H9 (cell line): ENCODE results near the gene TCEAL4. TPM values are rescaled to one million over a fixed set of nuclear protein-coding genes. Genes with fewer than 3 reads are reported as not detected.

Source experiments
- DNase-seq: peaks from one replicate; pipeline ENCODE4 v3.0.0-alpha.2; 2017
- H2AFZ ChIP-seq: one replicate; pipeline ENCODE4 v1.6.1; 2013; ENCODE audit warnings: mild to moderate bottlenecking, low read length, control low read depth, moderate library complexity
- H2AK5ac ChIP-seq: 2 replicates; pipeline ENCODE4 v1.6.1; 2013; ENCODE audit warnings: low read length, control low read depth, mixed read lengths; ENCODE audit not compliant: insufficient read length
- H2BK120ac ChIP-seq: one replicate; pipeline ENCODE4 v1.6.1; 2013; ENCODE audit warnings: low read depth, mild to moderate bottlenecking, low read length, control low read depth, inconsistent platforms; ENCODE audit not compliant: poor library complexity, severe bottlenecking
- H2BK12ac ChIP-seq: 2 replicates; pipeline ENCODE4 v1.6.1; 2013; ENCODE audit warnings: low read length, control low read depth, mixed read lengths, low read depth; ENCODE audit not compliant: insufficient read length
- H2BK15ac ChIP-seq: 2 replicates; pipeline ENCODE4 v1.6.1; 2013; ENCODE audit warnings: low read depth, low read length, control low read depth
- H2BK20ac ChIP-seq: one replicate; pipeline ENCODE4 v1.6.1; 2013; ENCODE audit warnings: low read depth, mild to moderate bottlenecking, low read length, control low read depth, inconsistent platforms; ENCODE audit not compliant: poor library complexity, severe bottlenecking
- H2BK5ac ChIP-seq: 2 replicates; pipeline ENCODE4 v1.6.1; 2013; ENCODE audit warnings: low read length, control low read depth, mixed read lengths; ENCODE audit not compliant: insufficient read length
- H3K14ac ChIP-seq: 2 replicates; pipeline ENCODE4 v1.6.1; 2013; ENCODE audit warnings: low read length, control low read depth; ENCODE audit not compliant: insufficient read depth
- H3K18ac ChIP-seq: 2 replicates; pipeline ENCODE4 v1.6.1; 2013; ENCODE audit warnings: low read depth, mild to moderate bottlenecking, mixed read lengths, low read length, control low read depth; ENCODE audit not compliant: insufficient read length
- H3K23ac ChIP-seq: 2 replicates; pipeline ENCODE4 v1.6.1; 2013; ENCODE audit warnings: low read length, control low read depth, mixed read lengths, low read depth; ENCODE audit not compliant: insufficient read length
- H3K23me2 ChIP-seq: 2 replicates; pipeline ENCODE4 v1.6.1; 2013; ENCODE audit warnings: low read depth, mild to moderate bottlenecking, mixed read lengths, low read length, control low read depth; ENCODE audit not compliant: insufficient read length, poor library complexity, severe bottlenecking
- H3K27ac ChIP-seq: 2 replicates; pipeline ENCODE4 v1.5.1; 2013; ENCODE audit warnings: low read length, control low read depth, mixed read lengths, low read depth; ENCODE audit not compliant: insufficient read length
- H3K27me3 ChIP-seq: 2 replicates; pipeline ENCODE4 v1.6.1; 2013; ENCODE audit warnings: low read length, control low read depth, inconsistent platforms; ENCODE audit not compliant: insufficient read depth
- H3K4ac ChIP-seq: 2 replicates; pipeline ENCODE4 v1.6.1; 2013; ENCODE audit warnings: low read depth, mild to moderate bottlenecking, control low read depth, inconsistent platforms, low read length, moderate library complexity
- H3K4me1 ChIP-seq: 2 replicates; pipeline ENCODE4 v1.6.1; 2013; ENCODE audit warnings: low read length, control low read depth, inconsistent platforms; ENCODE audit not compliant: insufficient read depth
- H3K4me2 ChIP-seq: 2 replicates; pipeline ENCODE4 v1.6.1; 2013; ENCODE audit warnings: low read length, control low read depth, mixed read lengths; ENCODE audit not compliant: insufficient read length, insufficient read depth
- H3K56ac ChIP-seq: 2 replicates; pipeline ENCODE4 v1.6.1; 2013; ENCODE audit warnings: low read depth, mild to moderate bottlenecking, mixed read lengths, low read length, control low read depth; ENCODE audit not compliant: insufficient read length
- H3K79me1 ChIP-seq: 2 replicates; pipeline ENCODE4 v1.6.1; 2013; ENCODE audit warnings: low read depth, mild to moderate bottlenecking, moderate library complexity, low read length, control low read depth, inconsistent platforms; ENCODE audit not compliant: insufficient read depth, poor library complexity, severe bottlenecking
- H3K79me2 ChIP-seq: 2 replicates; pipeline ENCODE4 v1.6.1; 2013; ENCODE audit warnings: low read length, control low read depth, inconsistent platforms; ENCODE audit not compliant: insufficient read depth
- H3K9ac ChIP-seq: 2 replicates; pipeline ENCODE4 v1.6.1; 2013; ENCODE audit warnings: low read length, control low read depth, mixed read lengths; ENCODE audit not compliant: insufficient read length; ENCODE audit errors: extremely low read depth
- H3K9me3 ChIP-seq: one replicate; pipeline ENCODE4 v1.6.1; 2013; ENCODE audit warnings: low read depth, low read length, inconsistent platforms; ENCODE audit not compliant: control insufficient read depth
- H3T11ph ChIP-seq: one replicate; pipeline ENCODE4 v1.6.1; 2013; ENCODE audit warnings: mild to moderate bottlenecking, low read length, control low read depth, inconsistent platforms
- H4K20me1 ChIP-seq: one replicate; pipeline ENCODE4 v1.6.1; 2013; ENCODE audit not compliant: control insufficient read depth, insufficient read length, insufficient read depth
- H4K5ac ChIP-seq: 2 replicates; pipeline ENCODE4 v1.6.1; 2013; ENCODE audit warnings: low read depth, mild to moderate bottlenecking, mixed read lengths, low read length, control low read depth; ENCODE audit not compliant: insufficient read length
- H4K8ac ChIP-seq: replicated peaks from 2 replicates; pipeline ENCODE4 v1.6.1; 2013; ENCODE audit warnings: low read length, control low read depth, mixed read lengths, low read depth; ENCODE audit not compliant: insufficient read length
- H4K91ac ChIP-seq: 2 replicates; pipeline ENCODE4 v1.6.1; 2013; ENCODE audit warnings: low read depth, mild to moderate bottlenecking, moderate library complexity, mixed read lengths, low read length, control low read depth; ENCODE audit not compliant: insufficient read length
- H3K27ac Mint-ChIP-seq, 3 experiments: 2 replicates in 2 of 3; 3 replicates in 1 of 3; pipeline ENCODE4 v1.8.0; 2020 to 2021; ENCODE audit warnings: mixed read lengths in 3 of 3, mild to moderate bottlenecking in 1 of 3, moderate library complexity in 1 of 3
- H3K27me3 Mint-ChIP-seq: 2 replicates; pipeline ENCODE4 v1.8.0; 2021; ENCODE audit warnings: low read depth, mild to moderate bottlenecking, moderate library complexity, mixed read lengths
- H3K36me3 Mint-ChIP-seq, 3 experiments: 2 replicates in 2 of 3; 3 replicates in 1 of 3; pipeline ENCODE4 v1.8.0; 2020 to 2021; ENCODE audit warnings: low read depth in 3 of 3, mixed read lengths in 3 of 3; ENCODE audit not compliant: insufficient read depth in 1 of 3
- H3K4me1 Mint-ChIP-seq, 2 experiments: 2 replicates each; pipeline ENCODE4 v1.8.0; 2020; ENCODE audit warnings: mixed read lengths in 2 of 2
- H3K4me3 Mint-ChIP-seq, 2 experiments: 2 replicates in 1 of 2; 3 replicates in 1 of 2; pipeline ENCODE4 v1.8.0; 2020 to 2021; ENCODE audit warnings: mild to moderate bottlenecking in 2 of 2, mixed read lengths in 2 of 2, moderate library complexity in 1 of 2
- H3K9me3 Mint-ChIP-seq, 2 experiments: 2 replicates in 1 of 2; 3 replicates in 1 of 2; pipeline ENCODE4 v1.8.0; 2020; ENCODE audit warnings: mild to moderate bottlenecking in 2 of 2, mixed read lengths in 2 of 2, moderate library complexity in 1 of 2
- CTCF ChIP-seq: fragments of 200-600 bp; sonication (generic); conservative IDR thresholded peaks from 3 replicates; pipeline ENCODE4 v1.8.0; 2021; ENCODE audit warnings: antibody characterized with exemption, mild to moderate bottlenecking
- WGBS: extraction: QIAGEN DNeasy Blood & Tissue Kit; methylation state at CpG from one replicate; pipeline ENCODE4 v1.1.7; 2013; ENCODE audit warnings: missing lambda C conversion rate, low lambda C conversion rate, mixed read lengths; ENCODE audit not compliant: insufficient read length; ENCODE audit errors: extremely low coverage; 5-methylcytosine and 5-hydroxymethylcytosine counted together
- total RNA-seq: library from RNA; stranded (reverse); gene quantifications from 2 replicates; pipeline ENCODE4 v1.2.1, GENCODE V29; 2021

The TCEAL4 gene
- total RNA-seq, 1 experiment from 2014 or later: 49.9 TPM

- H2AFZ ChIP-seq: no peak overlapping the region
- H3K9me3 Mint-ChIP-seq: peaks cover under 1 to 31% of the 10 kb centered on the region in 2 experiments; a peak in 3 of 5 replicates
- no peaks in the 10 kb centered on the region for H3K79me2 ChIP-seq
- H2BK15ac ChIP-seq: no peak overlapping the region
- no peaks in the 10 kb centered on the region for H3K9me3 ChIP-seq
- no peak overlapping the region for H2BK120ac ChIP-seq
- no peaks in the 10 kb centered on the region; a peak in 1 of 7 replicates for H3K36me3 Mint-ChIP-seq
- H4K20me1 ChIP-seq: no peaks in the 10 kb centered on the region
- H3K56ac ChIP-seq: no peak overlapping the region
- no peaks in the 10 kb centered on the region; the same call in none of the 2 replicates for H3K27me3 Mint-ChIP-seq
- H3K23ac ChIP-seq: no peak overlapping the region
- no peaks in the 10 kb centered on the region; the same call in 1 of the 2 replicates for H3K27me3 ChIP-seq
- H4K5ac ChIP-seq: no peak overlapping the region
- H3K79me1 ChIP-seq: no peaks in the 10 kb centered on the region
- H4K8ac ChIP-seq: no peak overlapping the region
- no peak overlapping the region for H3K4me3 Mint-ChIP-seq
- peaks cover 7% of the 10 kb centered on the region for H3K23me2 ChIP-seq
- no peak overlapping the region for H3K4me2 ChIP-seq
- no peak overlapping the region for H3K27ac Mint-ChIP-seq
- no peak overlapping the region for H3T11ph ChIP-seq
- no peak for TF ChIP-seq CTCF
- H3K18ac ChIP-seq: no peak overlapping the region
- no peak overlapping the region for H2BK5ac ChIP-seq
- no peak overlapping the region for H3K14ac ChIP-seq
- no peak overlapping the region for H3K27ac ChIP-seq
- H4K91ac ChIP-seq: no peak overlapping the region
- no peak overlapping the region for H2BK12ac ChIP-seq
- DNase-seq: no peak
- H3K9ac ChIP-seq: no peak overlapping the region
- H2BK20ac ChIP-seq: no peak overlapping the region
- H3K4me1 ChIP-seq: no peaks in the 10 kb centered on the region
- no CpG with 5 or more reads among the region's 1 CpG for WGBS
- no peak overlapping the region for H2AK5ac ChIP-seq
- no peak overlapping the region for H3K4ac ChIP-seq
- H3K4me1 Mint-ChIP-seq: no peaks in the 10 kb centered on the region
Measured at GRCh38 chrX:103552236-103552635, 33.1 kb upstream of the TCEAL4 start.
